Heart right ventricle (tissue), 16 donors: ENCODE measurements around the gene MMUT. TPM values are rescaled to one million over a fixed set of nuclear protein-coding genes. Genes with fewer than 3 reads are reported as not detected.

Source experiments
- ATAC-seq, 8 donors: fragments of 200-7000 bp; cut with Tn5 transposase; one replicate each; pipeline ENCODE4 v1.9.1; 2020; ENCODE audit warnings: mild to moderate bottlenecking in 8 of 8, moderate library complexity in 8 of 8, moderate number of reproducible peaks in 1 of 8
- DNase-seq, 2 donors: peaks; one replicate each; pipeline ENCODE4 v3.0.0-alpha.2; 2020
- H3K27ac ChIP-seq, 10 donors: fragments of 200-600 bp; sonication (generic) in 2 of 10; one replicate each; pipeline versions ENCODE4 v1.5.0 to v1.8.0; 2020 to 2022; ENCODE audit warnings: mild to moderate bottlenecking in 3 of 10
- H3K27me3 ChIP-seq, 7 donors: fragments of 200-600 bp; one replicate each; pipeline ENCODE4 v1.8.0; 2021 to 2022; ENCODE audit warnings: mild to moderate bottlenecking in 2 of 7
- H3K36me3 ChIP-seq, 9 donors: fragments of 200-600 bp; sonication (generic) in 1 of 9; one replicate each; pipeline versions ENCODE4 v1.5.0 to v1.8.0; 2020 to 2022; ENCODE audit warnings: mild to moderate bottlenecking in 2 of 9
- H3K4me1 ChIP-seq, 9 donors: fragments of 200-600 bp; sonication (generic) in 1 of 9; one replicate each; pipeline versions ENCODE4 v1.5.0 to v1.8.0; 2020 to 2022; ENCODE audit warnings: mild to moderate bottlenecking in 4 of 9
- H3K4me3 ChIP-seq, 10 donors: fragments of 200-600 bp; sonication (generic) in 2 of 10; one replicate each; pipeline versions ENCODE4 v1.5.0 to v1.8.0; 2020 to 2022; ENCODE audit warnings: mild to moderate bottlenecking in 7 of 10, moderate library complexity in 2 of 10
- H3K9me3 ChIP-seq, 11 donors: fragments of 200-600 bp in 10 of 11; sonication (generic) in 2 of 11; one replicate each; pipeline versions ENCODE4 v1.5.0 to v1.8.0; 2013 to 2022; ENCODE audit warnings: mild to moderate bottlenecking in 2 of 11, control low read depth in 1 of 11, moderate library complexity in 1 of 11
- CTCF ChIP-seq, 9 donors: fragments of 200-600 bp; sonication (generic) in 2 of 9; IDR thresholded peaks; one replicate each; pipeline versions ENCODE4 v1.5.0 to v1.8.0; 2021 to 2022; ENCODE audit warnings: antibody characterized with exemption in 9 of 9, mild to moderate bottlenecking in 5 of 9, moderate library complexity in 1 of 9
- WGBS, 2 donors: extraction: QIAGEN DNeasy Blood & Tissue Kit; methylation state at CpG; one replicate each; pipeline ENCODE4 v1.1.7; 2013; ENCODE audit warnings: inconsistent platforms in 1 of 2; 5-methylcytosine and 5-hydroxymethylcytosine counted together
- intact Hi-C, 10 donors: fragments of 100-400 bp; cut with DNase I; formaldehyde crosslinking; loops; one replicate each; pipeline versions ENCODE4 v1.11.1 to v1.14.2; 2022
- polyA plus RNA-seq, 2 donors: library from polyadenylated mRNA; stranded (reverse); fragments of 200-250 nt; gene quantifications; one replicate each; pipeline ENCODE4 v1.2.3, GENCODE V29; 2013
- total RNA-seq, 10 donors: library from RNA; stranded (reverse); fragmentation: NEBNext Ultra II Directional in 3 of 10; extraction: Animal tissue kit (Norgen Biotek cat#: 25700) in 3 of 10; gene quantifications; one replicate each; pipeline versions ENCODE4 v1.2.1 to v1.2.4, GENCODE V29; 2021 to 2023
- donor health status: Arrhythmogenic right ventricular cardiomyopathy.
- donor health status: ischemic (EF 13 %, LVEDD 7.1; RV severe dilation, severe dysfunction).
- donor health status: healthy with polysubstance abuse.
- donor health status: DM: no; HTN: yes; CAD: no.
- donor health status: DM: no; HTN: no; CAD: no.
- donor health status: ischemic (EF 25% LVEDD 6.9; RV normal size, moderate dysfunction).
- donor health status: ischemic (EF 25% LVEDD 5.7; RV mildly dilated, moderate dysfunction).
- donor health status: healthy.
- donor health status: DM: yes; HTN: yes; CAD: no.
- donor health status: Ischemic cardiomyopathy.
- donor health status: ischemic (EF 35%, LVEDD 5.7; RV mildly dilated, moderate dysfunction).
- donor health status: nonischemic (EF 11% LVEDD 7.7; RV severe dilation, severe dysfunction).
- donor health status: DM: yes; HTN: yes; CAD: no.
- donor health status: PGD.
- donor health status: ischemic (EF 29% LVEDD 5.4; RV normal size, mild dysfunction).
- donor health status: nonischemic (EF 23%, LVEDD 6.1; RV moderate dilation, normal function).

MMUT gene
- total and polyA plus RNA-seq, 12 donors, result 9.4 to 45.8 (median 38.0) TPM

GRCh38 chr6:49462599-49462926 is 490 bp downstream of the MMUT start:
- H3K27me3 ChIP-seq, result no peaks in the 10 kb centered on the region
- 1 to 3% methylated on average over 7 of the region's 7 CpGs for WGBS, 2 donors
- H3K4me1 ChIP-seq, result peaks cover 3 to 35% (median 29%) of the 10 kb centered on the region in 9 donors
- TF ChIP-seq CTCF (IDR thresholded peaks at IDR 0.05), result no peak
- H3K9me3 ChIP-seq, result no peaks in the 10 kb centered on the region
- peak overlapping the region in 9 of 10 donors; percentile 70 to 92 (median 88) for H3K27ac ChIP-seq
- DNase-seq (no peak), ATAC-seq (peak in 5 of 8 donors; percentile 18 to 51 (median 37))
- intact Hi-C loops, result no loop called here
- peaks cover 0 to 22% (median 0%) of the 10 kb centered on the region in 9 donors for H3K36me3 ChIP-seq
- peak overlapping the region; percentile 47 to 95 (median 76) for H3K4me3 ChIP-seq

GRCh38 chr6:49462071-49462470 is 982 bp downstream of the MMUT start:
- WGBS, 2 donors, result 40 to 42% methylated on average over 3 of the region's 3 CpGs
- Histone ChIP-seq H3K36me3 (peaks cover 0 to 27% (median 5%) of the 10 kb centered on the region in 9 donors), H3K4me1 (peaks cover 3 to 35% (median 29%) of the 10 kb centered on the region in 9 donors), H3K9me3 (no peaks in the 10 kb centered on the region), H3K27ac (peak overlapping the region in 5 of 10 donors; percentile 76 to 91 (median 88)), H3K4me3 (peak overlapping the region; percentile 47 to 95 (median 76)), H3K27me3 (no peaks in the 10 kb centered on the region)
- intact Hi-C loops, result no loop called here
- TF ChIP-seq CTCF (IDR thresholded peaks at IDR 0.05), result no peak
- ATAC-seq (no peak), DNase-seq (no peak)

GRCh38 chr6:49457771-49458170 is 5.3 kb downstream of the MMUT start:
- H3K27ac ChIP-seq, result no peak overlapping the region
- no peak for TF ChIP-seq CTCF (IDR thresholded peaks at IDR 0.05)
- 74 to 75% methylated on average over 4 of the region's 4 CpGs for WGBS, 2 donors
- H3K9me3 ChIP-seq, result no peaks in the 10 kb centered on the region
- no peak for ATAC-seq
- intact Hi-C loops, result no loop called here
- no peaks in the 10 kb centered on the region for H3K27me3 ChIP-seq
- H3K4me1 ChIP-seq, result peaks cover 0 to 25% (median 20%) of the 10 kb centered on the region in 9 donors
- H3K36me3 ChIP-seq, result peaks cover 0 to 70% (median 17%) of the 10 kb centered on the region in 9 donors
- H3K4me3 ChIP-seq, result no peak overlapping the region
- no peak for DNase-seq

- WGBS, 2 donors, result 96 to 99% methylated on average over 3 of the region's 3 CpGs
- ATAC-seq (no peak), DNase-seq (no peak)
- Histone ChIP-seq H3K9me3 (no peaks in the 10 kb centered on the region), H3K4me1 (peaks cover 0 to 5% (median 0%) of the 10 kb centered on the region in 9 donors), H3K4me3 (no peak overlapping the region), H3K27ac (no peak overlapping the region), H3K36me3 (peaks cover 0 to 97% (median 26%) of the 10 kb centered on the region in 9 donors), H3K27me3 (no peaks in the 10 kb centered on the region)
- TF ChIP-seq CTCF (IDR thresholded peaks at IDR 0.05), result no peak
- intact Hi-C loops, result no loop called here
Observed at GRCh38 chr6:49454787-49455709, 8.0 kb downstream of the MMUT start.
